CD14-positive monocyte (primary cell): ENCODE data around the gene RNF126. TPM values are rescaled to one million over a fixed set of nuclear protein-coding genes. Genes with fewer than 3 reads are reported as not detected.
"Not testable (repeated sequence)": the region's sequence is repeated elsewhere in the genome, so short reads cannot be mapped to it uniquely, and the experiment has no call there.

Experiments
- DNase-seq, 3 donors: peaks; one replicate each; pipeline ENCODE4 v3.0.0-alpha.2; 2011 to 2022
- H2AFZ ChIP-seq: 2 replicates; pipeline ENCODE4 v1.6.0; 2012; ENCODE audit warnings: mild to moderate bottlenecking, low read depth, low read length, inconsistent platforms; ENCODE audit not compliant: insufficient read depth, poor library complexity, severe bottlenecking
- H3K27ac ChIP-seq, 2 donors: 1 replicate in 1 of 2; 2 replicates in 1 of 2; pipeline ENCODE4 v1.5.1; 2012 to 2013; ENCODE audit warnings: low read length in 2 of 2, control low read depth in 1 of 2, inconsistent platforms in 1 of 2, low read depth in 1 of 2, mild to moderate bottlenecking in 1 of 2
- H3K27me3 ChIP-seq, 2 donors: one replicate each; pipeline versions ENCODE4 v1.6.0 to v1.6.1; 2011 to 2013; ENCODE audit warnings: low read length in 2 of 2; ENCODE audit not compliant: control insufficient read depth in 2 of 2, insufficient read depth in 2 of 2
- H3K36me3 ChIP-seq, 2 donors: replicated peaks in 1 of 2; 1 replicate in 1 of 2; 2 replicates in 1 of 2; pipeline versions ENCODE4 v1.5.1 to v1.6.1; 2012 to 2013; ENCODE audit warnings: low read length in 2 of 2, control low read depth in 1 of 2, inconsistent platforms in 1 of 2, mild to moderate bottlenecking in 1 of 2; ENCODE audit not compliant: insufficient read depth in 2 of 2, control insufficient read depth in 1 of 2
- H3K4me1 ChIP-seq, 2 donors: 1 replicate in 1 of 2; 2 replicates in 1 of 2; pipeline versions ENCODE4 v1.5.1 to v1.6.1; 2012 to 2013; ENCODE audit warnings: low read length in 2 of 2, control low read depth in 1 of 2, inconsistent platforms in 1 of 2, mild to moderate bottlenecking in 1 of 2, moderate library complexity in 1 of 2; ENCODE audit not compliant: insufficient read depth in 2 of 2, control insufficient read depth in 1 of 2
- H3K4me2 ChIP-seq: replicated peaks from 2 replicates; pipeline ENCODE3; 2012; ENCODE audit warnings: low read length, moderate library complexity, mild to moderate bottlenecking; ENCODE audit not compliant: poor library complexity, severe bottlenecking; ENCODE audit errors: extremely low read depth
- H3K4me3 ChIP-seq, 3 experiments: fragments of 200-600 bp in 1 of 3; sonication (generic) in 1 of 3; replicated peaks in 1 of 3; 1 replicate in 2 of 3; 2 replicates in 1 of 3; pipeline ENCODE4 v1.5.1; 2011 to 2013; ENCODE audit warnings: low read length in 3 of 3, mild to moderate bottlenecking in 3 of 3, control low read depth in 2 of 3, low read depth in 2 of 3, inconsistent platforms in 1 of 3, moderate library complexity in 1 of 3
- H3K79me2 ChIP-seq: 2 replicates; pipeline ENCODE4 v1.6.0; 2012; ENCODE audit warnings: mild to moderate bottlenecking, control low read depth, inconsistent platforms, low read length, moderate library complexity; ENCODE audit not compliant: insufficient read depth
- H3K9ac ChIP-seq: 2 replicates; pipeline ENCODE4 v1.6.0; 2017; ENCODE audit warnings: low read length, mild to moderate bottlenecking; ENCODE audit not compliant: insufficient read depth, poor library complexity, severe bottlenecking
- H3K9me3 ChIP-seq, 2 donors: replicated peaks in 1 of 2; 1 replicate in 1 of 2; 2 replicates in 1 of 2; pipeline versions ENCODE4 v1.5.1 to v1.6.1; 2012 to 2013; ENCODE audit warnings: low read length in 2 of 2, control low read depth in 1 of 2; ENCODE audit not compliant: control insufficient read depth in 1 of 2, insufficient read depth in 1 of 2
- H4K20me1 ChIP-seq: 2 replicates; pipeline ENCODE4 v1.6.0; 2012; ENCODE audit warnings: mild to moderate bottlenecking, low read length, control low read depth, moderate library complexity; ENCODE audit not compliant: insufficient read depth
- H3K27ac Mint-ChIP-seq, 7 donors: one replicate each; pipeline ENCODE4 v1.8.0; 2020; ENCODE audit warnings: mild to moderate bottlenecking in 7 of 7, mixed read lengths in 7 of 7, moderate library complexity in 6 of 7, inconsistent platforms in 2 of 7
- H3K27me3 Mint-ChIP-seq, 3 donors: one replicate each; pipeline ENCODE4 v1.8.0; 2021 to 2022; ENCODE audit warnings: low read depth in 3 of 3, mild to moderate bottlenecking in 3 of 3, mixed read lengths in 3 of 3, moderate library complexity in 3 of 3, inconsistent platforms in 1 of 3
- H3K36me3 Mint-ChIP-seq, 2 donors: one replicate each; pipeline ENCODE4 v1.8.0; 2020; ENCODE audit warnings: mixed read lengths in 2 of 2, inconsistent platforms in 1 of 2, mild to moderate bottlenecking in 1 of 2
- H3K4me1 Mint-ChIP-seq: one replicate; pipeline ENCODE4 v1.8.0; 2020; ENCODE audit warnings: mild to moderate bottlenecking, mixed read lengths
- H3K4me3 Mint-ChIP-seq, 2 donors: one replicate each; pipeline ENCODE4 v1.8.0; 2020; ENCODE audit warnings: mild to moderate bottlenecking in 2 of 2, mixed read lengths in 2 of 2, moderate library complexity in 1 of 2
- H3K9me3 Mint-ChIP-seq, 7 donors: one replicate each; pipeline ENCODE4 v1.8.0; 2020 to 2022; ENCODE audit warnings: mixed read lengths in 7 of 7, mild to moderate bottlenecking in 6 of 7, moderate library complexity in 6 of 7, inconsistent platforms in 2 of 7
- WGBS: methylation state at CpG from one replicate; pipeline ENCODE4 v1.1.5; 2013; ENCODE audit warnings: missing lambda C conversion rate; ENCODE audit not compliant: insufficient coverage; 5-methylcytosine and 5-hydroxymethylcytosine counted together
- intact Hi-C, 2 donors: fragments of 100-400 bp; cut with micrococcal nuclease; formaldehyde crosslinking; loops; one replicate each; pipeline versions ENCODE4 v1.15.0 to v1.15.1; 2023
- polyA plus RNA-seq, 3 donors: library from polyadenylated mRNA; depleted of rRNA in 1 of 3; unstranded in 2 of 3; stranded (reverse) in 1 of 3; fragments of 300-500 nt in 2 of 3; fragments of >200 nt in 1 of 3; fragmentation: Illumina TruSeq in 2 of 3; gene quantifications; 1 replicate in 2 of 3; 2 replicates in 1 of 3; pipeline ENCODE4 v1.2.3, GENCODE V29; 2012 to 2021
- TF ChIP-seq, protein P1 (sequence below): fragments of 200-600 bp; IDR thresholded peaks from one replicate; pipeline ENCODE4 v1.8.0; 2022; ENCODE audit warnings: antibody characterized with exemption, mild to moderate bottlenecking

RNF126 gene
- polyA plus RNA-seq, 3 donors: 29.1 to 51.6 (median 31.6) TPM

DNA sequence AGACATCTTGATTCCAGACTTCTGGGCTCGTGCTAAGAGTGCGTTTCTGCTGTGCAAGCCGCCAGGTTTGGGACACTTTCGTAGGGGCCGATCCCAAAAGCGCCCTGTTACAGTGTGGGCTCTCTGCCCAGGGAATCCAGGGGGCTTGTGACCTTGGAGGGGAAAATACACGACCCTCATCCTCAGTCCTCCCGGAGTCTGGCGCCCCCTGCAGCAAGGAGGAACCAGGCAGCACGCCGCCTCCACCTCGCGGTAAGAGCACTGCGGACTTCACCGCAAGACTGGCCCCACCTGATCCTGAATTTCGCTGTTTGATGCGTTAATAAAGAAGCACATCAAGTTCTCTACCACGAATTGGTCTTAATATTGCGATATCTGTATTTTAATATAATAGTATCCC is 34.8 kb downstream of the RNF126 start:
- Mint-ChIP-seq H3K4me1 (peaks cover 14% of the 10 kb centered on the region), H3K4me3 (no peak overlapping the region), H3K36me3 (peaks cover 36 to 76% of the 10 kb centered on the region in 2 donors), H3K27me3 (peaks cover 0 to 3% (median 3%) of the 10 kb centered on the region in 3 donors), H3K27ac (peak overlapping the region in 1 of 7 donors; percentile 77), H3K9me3 (no peaks in the 10 kb centered on the region)
- Histone ChIP-seq H3K79me2 (peaks cover 3% of the 10 kb centered on the region), H3K27ac (no peak overlapping the region), H3K4me1 (peaks cover 12 to 14% of the 10 kb centered on the region in 2 donors), H3K9me3 (no peaks in the 10 kb centered on the region), H3K36me3 (peaks cover 24 to 59% of the 10 kb centered on the region in 2 donors), H3K9ac (no peak overlapping the region), H4K20me1 (peaks cover 3% of the 10 kb centered on the region), H3K4me3 (no peak overlapping the region), H3K4me2 (no peak overlapping the region), H2AFZ (no peak overlapping the region), H3K27me3 (no peaks in the 10 kb centered on the region)
- 91% methylated on average over 9 of the region's 19 CpGs for WGBS
- DNase-seq: no peak
- intact Hi-C loops: no loop called here
- TF ChIP-seq, protein P1, sequence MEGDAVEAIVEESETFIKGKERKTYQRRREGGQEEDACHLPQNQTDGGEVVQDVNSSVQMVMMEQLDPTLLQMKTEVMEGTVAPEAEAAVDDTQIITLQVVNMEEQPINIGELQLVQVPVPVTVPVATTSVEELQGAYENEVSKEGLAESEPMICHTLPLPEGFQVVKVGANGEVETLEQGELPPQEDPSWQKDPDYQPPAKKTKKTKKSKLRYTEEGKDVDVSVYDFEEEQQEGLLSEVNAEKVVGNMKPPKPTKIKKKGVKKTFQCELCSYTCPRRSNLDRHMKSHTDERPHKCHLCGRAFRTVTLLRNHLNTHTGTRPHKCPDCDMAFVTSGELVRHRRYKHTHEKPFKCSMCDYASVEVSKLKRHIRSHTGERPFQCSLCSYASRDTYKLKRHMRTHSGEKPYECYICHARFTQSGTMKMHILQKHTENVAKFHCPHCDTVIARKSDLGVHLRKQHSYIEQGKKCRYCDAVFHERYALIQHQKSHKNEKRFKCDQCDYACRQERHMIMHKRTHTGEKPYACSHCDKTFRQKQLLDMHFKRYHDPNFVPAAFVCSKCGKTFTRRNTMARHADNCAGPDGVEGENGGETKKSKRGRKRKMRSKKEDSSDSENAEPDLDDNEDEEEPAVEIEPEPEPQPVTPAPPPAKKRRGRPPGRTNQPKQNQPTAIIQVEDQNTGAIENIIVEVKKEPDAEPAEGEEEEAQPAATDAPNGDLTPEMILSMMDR: peak; percentile 11

DNA sequence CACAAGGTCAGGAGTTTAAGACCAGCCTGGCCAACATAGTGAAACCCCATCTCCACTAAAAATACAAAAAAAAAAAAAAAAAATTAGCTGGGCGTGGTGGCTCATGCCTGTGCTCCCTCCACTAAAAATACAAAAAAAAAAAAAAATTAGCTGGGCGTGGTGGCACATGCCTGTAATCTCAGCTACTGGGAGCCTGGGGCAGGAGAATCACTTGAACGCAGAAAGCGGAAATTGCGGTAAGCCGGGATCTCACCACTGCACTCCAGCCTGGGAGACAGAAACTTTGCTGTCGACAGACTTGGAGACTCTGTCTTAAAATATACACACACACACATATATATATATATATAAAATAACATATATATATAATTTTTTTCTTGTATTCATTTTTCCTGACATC is 36.4 kb downstream of the RNF126 start:
- H3K27ac ChIP-seq, H3K79me2 ChIP-seq, H3K27ac Mint-ChIP-seq, H2AFZ ChIP-seq, H3K4me3 Mint-ChIP-seq, H3K4me1 ChIP-seq, H4K20me1 ChIP-seq, H3K27me3 Mint-ChIP-seq, DNase-seq, H3K9me3 Mint-ChIP-seq, intact Hi-C loops, H3K9me3 ChIP-seq, H3K4me3 ChIP-seq, H3K27me3 ChIP-seq, H3K4me1 Mint-ChIP-seq, H3K9ac ChIP-seq, H3K4me2 ChIP-seq: not testable (repeated sequence)
- WGBS: 96% methylated on average over 4 of the region's 7 CpGs
- peaks cover 30 to 75% of the 10 kb centered on the region in 2 donors for H3K36me3 ChIP-seq
- H3K36me3 Mint-ChIP-seq: peaks cover 41 to 76% of the 10 kb centered on the region in 2 donors
